SIG-M5 treated with dmso at 0.1 percent for 504 hours (cell line): ENCODE results near the gene PRKCH.

Experiments
- DNase-seq: peaks from one replicate; lab custom pipeline; 2025; ENCODE audit not compliant: unreplicated experiment; lab: John Stamatoyannopoulos, UW

PRKCH gene

GRCh38 chr14:61575551-61576150, 254.3 kb downstream of the PRKCH start:
- DNase-seq = no peak

DNA sequence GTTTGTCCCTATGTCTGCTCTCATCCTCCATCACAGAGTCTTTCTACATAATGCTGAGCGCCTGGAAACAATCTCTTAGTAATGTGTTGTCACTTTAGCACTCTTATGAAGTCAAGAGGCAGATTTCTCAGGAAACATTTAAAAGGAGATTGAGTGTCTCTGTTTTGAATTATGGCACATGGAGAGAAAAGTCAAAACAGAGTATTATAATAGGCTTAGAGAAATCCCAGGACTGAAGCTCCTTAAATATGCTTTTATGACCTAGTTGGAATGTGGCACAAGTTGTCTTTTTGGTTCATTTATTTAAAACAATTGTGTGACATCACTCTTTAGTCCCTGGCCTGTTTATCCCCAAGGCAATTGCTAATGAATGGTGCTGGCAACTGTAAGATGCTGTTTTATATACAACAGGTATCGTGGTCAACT, 256.1 kb downstream of the PRKCH start:
- DNase-seq = no peak

- DNase-seq = no peak
Measured at GRCh38 chr14:61578745-61579144, 257.4 kb downstream of the PRKCH start.

DNA sequence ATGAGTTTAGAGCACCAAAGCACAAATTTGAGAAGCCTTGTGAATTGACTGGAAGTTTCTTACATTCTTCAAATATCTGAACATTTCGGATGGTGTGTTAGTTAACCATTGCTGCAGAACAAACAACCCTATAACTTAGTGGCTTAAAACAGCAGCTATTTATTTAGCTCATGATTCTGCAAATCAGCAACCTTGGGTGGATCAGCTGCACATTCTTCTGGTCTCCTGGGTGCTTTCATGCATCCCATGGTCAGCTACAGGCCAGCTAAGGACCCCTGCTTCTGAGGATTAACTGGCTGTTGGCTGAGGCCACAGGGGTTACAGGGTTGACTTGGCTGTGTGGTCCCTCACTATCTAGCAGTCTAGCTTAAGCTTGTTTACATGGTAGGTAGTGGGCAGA, 260.0 kb downstream of the PRKCH start:
- no peak for DNase-seq

- DNase-seq = no peak
Measured at GRCh38 chr14:61581955-61582615, 260.7 kb downstream of the PRKCH start.

GRCh38 chr14:61582815-61583214, 261.4 kb downstream of the PRKCH start:
- no peak for DNase-seq

DNA sequence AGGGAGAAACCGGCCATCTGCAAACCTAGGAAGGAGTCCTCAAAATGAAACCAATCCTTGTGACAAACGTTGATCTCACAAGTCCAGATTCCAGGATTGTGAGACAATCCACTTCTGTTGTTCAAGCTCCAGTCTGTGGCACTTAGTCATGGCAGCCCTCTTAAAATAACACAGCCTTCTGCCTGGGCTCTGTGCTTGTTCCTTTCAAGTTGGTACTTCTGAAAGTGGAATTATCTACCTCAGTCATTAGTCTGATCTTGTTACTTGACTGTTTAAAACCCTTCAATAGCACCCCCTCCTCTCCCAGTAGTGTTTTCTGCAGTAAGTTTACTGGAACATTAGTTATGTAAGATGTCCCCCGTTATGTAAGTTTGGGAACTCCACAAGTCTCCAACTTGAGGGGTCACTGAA, 263.0 kb downstream of the PRKCH start:
- DNase-seq = no peak

- no peak for DNase-seq
Measured at GRCh38 chr14:61585598-61586543, 264.5 kb downstream of the PRKCH start.

DNA sequence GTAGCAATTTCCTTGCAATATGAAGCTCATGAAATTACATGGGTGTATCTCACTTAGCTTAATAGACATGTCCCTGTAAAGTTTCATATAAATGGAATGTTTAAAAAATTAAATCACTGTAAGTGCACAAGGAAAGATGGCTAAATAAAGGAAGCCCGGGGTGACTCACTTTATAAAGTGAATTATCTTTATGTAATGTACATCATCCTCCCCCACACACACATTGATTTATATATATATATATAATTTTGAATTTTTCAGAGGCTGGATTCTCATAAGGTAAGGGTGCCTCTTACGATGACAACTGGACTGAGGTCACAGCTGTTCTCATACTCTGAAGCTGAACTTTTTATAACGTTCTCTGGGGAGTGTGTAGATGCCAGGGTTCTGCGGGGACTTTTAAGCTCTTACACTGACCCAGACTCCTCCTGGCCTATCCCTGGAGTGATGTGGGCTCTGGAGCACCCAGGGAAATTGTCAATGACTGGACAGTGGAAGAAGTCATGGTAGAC, 265.2 kb downstream of the PRKCH start:
- no peak for DNase-seq

GRCh38 chr14:61587081-61587713, 265.8 kb downstream of the PRKCH start:
- DNase-seq = no peak

- DNase-seq = no peak
Measured at GRCh38 chr14:61588419-61588901, 267.1 kb downstream of the PRKCH start.

- DNase-seq = no peak
Measured at GRCh38 chr14:61589691-61590581, 268.6 kb downstream of the PRKCH start.

DNA sequence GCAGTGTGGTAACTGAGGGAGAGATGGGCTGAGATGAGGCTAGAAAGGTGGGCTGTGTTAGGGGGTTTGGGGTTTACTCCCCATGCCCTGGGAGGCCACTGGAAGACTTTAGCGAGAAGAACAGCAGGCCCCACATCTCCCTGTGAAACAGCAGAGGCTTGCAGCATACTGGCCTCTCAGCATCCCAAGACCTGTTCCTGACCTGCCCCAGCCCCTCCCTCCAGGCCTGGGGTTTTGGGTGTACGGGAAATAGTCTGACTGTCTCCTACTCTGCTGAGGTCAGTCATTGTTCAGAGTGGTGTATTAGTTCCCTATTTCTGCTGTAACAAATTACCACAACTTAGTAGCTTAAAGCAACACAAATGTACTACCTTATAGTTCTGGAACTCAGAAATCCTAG, 270.5 kb downstream of the PRKCH start:
- peak; percentile 22 for DNase-seq

- no peak for DNase-seq
Measured at GRCh38 chr14:61593330-61593729, 272.0 kb downstream of the PRKCH start.

DNA sequence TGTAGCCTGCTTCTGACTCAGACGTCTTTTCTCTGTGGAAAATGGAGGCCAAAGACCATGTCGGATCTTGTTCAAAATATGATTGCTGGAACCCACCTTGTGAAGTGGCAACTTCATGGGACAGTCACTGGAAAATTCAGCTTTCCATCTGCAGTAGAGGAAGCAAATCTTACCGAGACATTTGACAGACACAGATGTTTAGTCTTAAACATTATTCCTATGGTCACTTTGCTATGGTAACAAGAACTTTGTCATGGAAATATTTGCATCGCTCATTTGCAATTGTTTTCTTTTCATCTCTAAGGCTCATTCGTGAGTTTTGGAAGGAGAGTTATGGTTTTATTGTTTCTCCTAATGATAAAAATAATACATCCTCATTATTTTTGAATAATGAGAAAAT, 275.6 kb downstream of the PRKCH start:
- DNase-seq = no peak

DNA sequence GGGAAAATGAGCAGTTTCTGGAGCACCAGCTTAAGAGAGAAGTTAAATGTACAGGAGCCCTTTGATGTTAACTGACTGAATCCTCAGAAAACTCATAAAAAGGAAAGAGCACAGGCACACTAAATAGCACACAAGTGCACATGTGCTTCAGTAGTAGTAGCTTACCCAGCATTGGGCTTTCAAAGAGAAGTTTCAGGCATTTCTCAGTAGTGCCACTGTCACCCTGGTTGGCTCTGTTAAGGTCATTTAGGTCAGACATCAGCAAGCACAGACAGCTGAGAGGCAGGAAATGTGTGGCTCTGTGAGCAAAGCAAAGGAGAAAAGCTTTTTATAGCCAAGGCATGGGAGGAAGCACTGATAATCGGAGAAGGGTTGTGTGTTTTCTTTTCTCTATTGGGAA, 277.6 kb downstream of the PRKCH start:
- DNase-seq = no peak

DNA sequence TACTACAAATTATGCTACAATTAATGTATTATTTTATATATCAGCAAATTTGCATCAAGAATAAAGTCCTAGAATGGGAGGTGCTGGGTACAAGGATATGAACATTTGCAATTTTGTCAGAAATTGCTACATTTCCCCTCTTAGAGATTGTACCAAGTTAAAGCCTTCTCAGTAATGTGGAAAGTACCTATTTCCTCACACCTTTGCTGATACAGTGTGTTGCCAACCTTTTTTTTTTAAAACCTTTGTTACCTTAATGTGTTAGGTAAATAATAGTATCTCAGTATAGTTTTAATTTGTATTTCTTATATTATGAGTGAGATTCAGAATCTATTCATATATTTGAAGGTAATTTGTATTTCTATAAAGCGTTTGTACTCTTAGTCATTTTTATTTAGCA, 278.6 kb downstream of the PRKCH start:
- no peak for DNase-seq
